Suprapubic skin (tissue), 4 donors: ENCODE data around the gene MRPL1. TPM values are rescaled to one million over a fixed set of nuclear protein-coding genes. Genes with fewer than 3 reads are reported as not detected.

Experiments
- DNase-seq, 2 donors: peaks; one replicate each; pipeline ENCODE4 v3.0.0-alpha.2; 2019; ENCODE audit warnings: low spot score in 2 of 2
- H3K27ac ChIP-seq: fragments of 200-600 bp; sonication (generic); one replicate; pipeline ENCODE4 v1.5.1; 2019
- H3K27me3 ChIP-seq: fragments of 200-600 bp; sonication (generic); one replicate; pipeline ENCODE4 v1.5.1; 2019
- H3K36me3 ChIP-seq: fragments of 200-600 bp; sonication (generic); one replicate; pipeline ENCODE4 v1.5.1; 2019
- H3K4me1 ChIP-seq: fragments of 200-600 bp; sonication (generic); one replicate; pipeline ENCODE4 v1.5.1; 2019
- H3K4me3 ChIP-seq: fragments of 200-600 bp; sonication (generic); one replicate; pipeline ENCODE4 v1.5.1; 2019; ENCODE audit warnings: mild to moderate bottlenecking
- H3K9me3 ChIP-seq: fragments of 200-600 bp; sonication (generic); one replicate; pipeline ENCODE4 v1.5.1; 2019
- CTCF ChIP-seq, 2 donors: fragments of 200-600 bp in 1 of 2; fragments of 450-650 bp in 1 of 2; sonication (generic) in 1 of 2; IDR thresholded peaks; one replicate each; pipeline ENCODE4 v1.5.1; 2016 to 2019; ENCODE audit warnings: antibody characterized with exemption in 2 of 2, mild to moderate bottlenecking in 1 of 2, moderate library complexity in 1 of 2
- EP300 ChIP-seq: sonication (generic); formaldehyde crosslinking; IDR thresholded peaks from one replicate; pipeline ENCODE4 v1.6.1; 2017; ENCODE audit warnings: antibody characterized with exemption
- POLR2A ChIP-seq, 2 donors: fragments of 450-650 bp; IDR thresholded peaks; one replicate each; pipeline ENCODE4 v1.6.1; 2017; ENCODE audit warnings: antibody characterized with exemption in 2 of 2, mild to moderate bottlenecking in 2 of 2, moderate library complexity in 2 of 2
- POLR2AphosphoS5 ChIP-seq, 3 donors: sonication (generic); formaldehyde crosslinking; IDR thresholded peaks; one replicate each; pipeline ENCODE4 v1.6.1; 2017; ENCODE audit warnings: antibody characterized with exemption in 3 of 3
- WGBS: methylation state at CpG from one replicate; pipeline ENCODE4 v1.1.5; 2018; 5-methylcytosine and 5-hydroxymethylcytosine counted together
- total RNA-seq, 4 donors: library from RNA; depleted of rRNA; stranded (reverse); fragments of >200 nt; gene quantifications; one replicate each; pipeline ENCODE4 v1.1.0, GENCODE V29; 2016

Gene MRPL1
- total RNA-seq, 4 donors from 2014 or later, result 13.2 to 28.2 (median 15.6) TPM

GRCh38 chr4:77818602-77819403, 43.8 kb upstream of the MRPL1 start, which contains the start of gene CNOT6L:
CNOT6L (minus strand) TSS chr4:77819368; CDS start chr4:77819308, 60 bp downstream.
- under 1% methylated on average over 39 of the region's 89 CpGs for WGBS
- H3K27me3 ChIP-seq, result no peaks in the 10 kb centered on the region

GRCh38 chr4:77819404-77819842, 43.2 kb upstream of the MRPL1 start:
- WGBS, result under 1% methylated on average over 35 of the region's 66 CpGs
- H3K36me3 ChIP-seq, result no peaks in the 10 kb centered on the region

More at GRCh38 chr4:77818602-77819403, 43.8 kb upstream of the MRPL1 start, which contains the start of gene CNOT6L:
- DNase-seq, result peak; percentile 86 to 87
- H3K36me3 ChIP-seq, result no peaks in the 10 kb centered on the region
- H3K9me3 ChIP-seq, result no peaks in the 10 kb centered on the region
- H3K4me1 ChIP-seq, result peaks cover 43% of the 10 kb centered on the region
- H3K27ac ChIP-seq, result peak within 1 kb of the TSS; percentile 100
- TF ChIP-seq POLR2AphosphoS5 (IDR thresholded peaks at IDR 0.05), result no peak
- TF ChIP-seq POLR2A (IDR thresholded peaks at IDR 0.05), result peak; percentile 24 to 38
- H3K4me3 ChIP-seq, result peak within 1 kb of the TSS; percentile 99

GRCh38 chr4:77819843-77820648, 42.6 kb upstream of the MRPL1 start:
- Histone ChIP-seq H3K9me3 (no peaks in the 10 kb centered on the region), H3K4me3 (peak overlapping the region; percentile 99), H3K36me3 (no peaks in the 10 kb centered on the region), H3K4me1 (peaks cover 37% of the 10 kb centered on the region), H3K27ac (peak overlapping the region; percentile 100), H3K27me3 (no peaks in the 10 kb centered on the region)
- 1% methylated on average over 52 of the region's 81 CpGs for WGBS
- TF ChIP-seq POLR2A (IDR thresholded peaks at IDR 0.05), result peak in 1 of 2 donors; percentile 84
- peak in 1 of 3 donors; percentile 64 for TF ChIP-seq POLR2AphosphoS5 (IDR thresholded peaks at IDR 0.05)
- TF ChIP-seq CTCF (IDR thresholded peaks at IDR 0.05), result no peak
- TF ChIP-seq EP300, result no peak
- peak; percentile 94 to 97 for DNase-seq

More at GRCh38 chr4:77819404-77819842, 43.2 kb upstream of the MRPL1 start:
- peak overlapping the region; percentile 99 for H3K4me3 ChIP-seq
- H3K9me3 ChIP-seq, result no peaks in the 10 kb centered on the region
- peak in 1 of 2 donors; percentile 69 for DNase-seq
- TF ChIP-seq CTCF (IDR thresholded peaks at IDR 0.05) (no peak), POLR2AphosphoS5 (IDR thresholded peaks at IDR 0.05) (no peak), EP300 (no peak), POLR2A (IDR thresholded peaks at IDR 0.05) (peak in 1 of 2 donors; percentile 47)
- H3K4me1 ChIP-seq, result peaks cover 39% of the 10 kb centered on the region
- no peaks in the 10 kb centered on the region for H3K27me3 ChIP-seq
- peak overlapping the region; percentile 100 for H3K27ac ChIP-seq

- H3K9me3 ChIP-seq, result no peaks in the 10 kb centered on the region
- no peak for TF ChIP-seq POLR2AphosphoS5 (IDR thresholded peaks at IDR 0.05)
- no peak for TF ChIP-seq EP300
- TF ChIP-seq POLR2A (IDR thresholded peaks at IDR 0.05), result no peak
- whole genome bisulfite sequencing, result 6% methylated on average over 14 of the region's 14 CpGs
- H3K4me3 ChIP-seq, result peak overlapping the region; percentile 99
- H3K36me3 ChIP-seq, result no peaks in the 10 kb centered on the region
- H3K4me1 ChIP-seq, result peaks cover 29% of the 10 kb centered on the region
- no peaks in the 10 kb centered on the region for H3K27me3 ChIP-seq
- DNase-seq, result no peak
- peak overlapping the region; percentile 100 for H3K27ac ChIP-seq
Measured at GRCh38 chr4:77820649-77821561, 41.7 kb upstream of the MRPL1 start.

- TF ChIP-seq CTCF (IDR thresholded peaks at IDR 0.05), result no peak
- no peak overlapping the region for H3K4me3 ChIP-seq
- no peaks in the 10 kb centered on the region for H3K27me3 ChIP-seq
- no peak for DNase-seq
- H3K4me1 ChIP-seq, result peaks cover 24% of the 10 kb centered on the region
- no peaks in the 10 kb centered on the region for H3K9me3 ChIP-seq
- no peaks in the 10 kb centered on the region for H3K36me3 ChIP-seq
- H3K27ac ChIP-seq, result peak overlapping the region; percentile 100
- WGBS, result 54% methylated on average over 1 of the region's 1 CpG
Measured at GRCh38 chr4:77821775-77822174, 40.9 kb upstream of the MRPL1 start.
